Measurements from ENCODE around the gene NUCB1. TPM values are rescaled to one million over a fixed set of nuclear protein-coding genes. Genes with fewer than 3 reads are reported as not detected.

Gene NUCB1
- total and polyA plus RNA-seq, 7 donors, result 49.9 to 143 (median 97.1) TPM

GRCh38 chr19:48856921-48857320, 43.2 kb upstream of the NUCB1 start:
- DNase-seq (no peak), ATAC-seq (no peak)
- intact Hi-C loops (cut with DNase I), result no loop called here
- TF ChIP-seq CTCF (IDR thresholded peaks at IDR 0.05), result no peak
- Histone ChIP-seq H3K4me1 (no peaks in the 10 kb centered on the region), H3K4me3 (no peak overlapping the region), H3K36me3 (ENCODE audit: insufficient read depth in 1 of 2, low read depth in 1 of 2) (peaks cover 0 to 10% of the 10 kb centered on the region in 2 donors), H3K27ac (no peak overlapping the region), H3K9me3 (no peaks in the 10 kb centered on the region), H3K27me3 (ENCODE audit: insufficient read depth in 3 of 3, low read length in 2 of 3) (no peaks in the 10 kb centered on the region)
- WGBS, 3 donors, result 96 to 97% (median 96%) methylated on average over 6 of the region's 6 CpGs

- ATAC-seq, result no peak
- no peak overlapping the region for H3K27ac ChIP-seq
- no peak overlapping the region for H3K4me3 ChIP-seq
Observed at GRCh38 chr19:48858984-48859710, 41.0 kb upstream of the NUCB1 start.

GRCh38 chr19:48859711-48860572, 40.2 kb upstream of the NUCB1 start:
- intact Hi-C loops (cut with DNase I), result no loop called here
- H3K27ac ChIP-seq, result no peak overlapping the region
- peaks cover 0 to 5% of the 10 kb centered on the region in 2 donors for H3K36me3 ChIP-seq (ENCODE audit: insufficient read depth in 1 of 2, low read depth in 1 of 2)
- H3K27me3 ChIP-seq (ENCODE audit: insufficient read depth in 3 of 3, low read length in 2 of 3), result no peaks in the 10 kb centered on the region
- no peak for ATAC-seq
- peaks cover 4% of the 10 kb centered on the region for H3K4me1 ChIP-seq
- no peak overlapping the region for H3K4me3 ChIP-seq
- no peak for DNase-seq
- H3K9me3 ChIP-seq, result no peaks in the 10 kb centered on the region
- TF ChIP-seq CTCF (IDR thresholded peaks at IDR 0.05), result no peak
- WGBS, 3 donors, result 86 to 90% (median 88%) methylated on average over 28 to 30 of the region's 30 CpGs

More at GRCh38 chr19:48858984-48859710, 41.0 kb upstream of the NUCB1 start:
- Histone ChIP-seq H3K9me3 (no peaks in the 10 kb centered on the region), H3K36me3 (ENCODE audit: insufficient read depth in 1 of 2, low read depth in 1 of 2) (peaks cover 0 to 5% of the 10 kb centered on the region in 2 donors), H3K4me1 (peaks cover 4% of the 10 kb centered on the region), H3K27me3 (ENCODE audit: insufficient read depth in 3 of 3, low read length in 2 of 3) (no peaks in the 10 kb centered on the region)
- no peak for TF ChIP-seq CTCF (IDR thresholded peaks at IDR 0.05)
- WGBS, 3 donors, result 64 to 67% (median 67%) methylated on average over 31 to 34 of the region's 34 CpGs
- intact Hi-C loops (cut with DNase I), result no loop called here
- peak in 1 of 2 donors; percentile 71 for DNase-seq

- intact Hi-C loops (cut with DNase I), result no loop called here
- Histone ChIP-seq H3K27me3 (ENCODE audit: insufficient read depth in 3 of 3, low read length in 2 of 3) (no peaks in the 10 kb centered on the region), H3K4me1 (peaks cover 4% of the 10 kb centered on the region), H3K4me3 (no peak overlapping the region), H3K36me3 (ENCODE audit: insufficient read depth in 1 of 2, low read depth in 1 of 2) (peaks cover 0 to 5% of the 10 kb centered on the region in 2 donors), H3K9me3 (no peaks in the 10 kb centered on the region), H3K27ac (no peak overlapping the region)
- DNase-seq, result no peak
- ATAC-seq, result no peak
- TF ChIP-seq CTCF (IDR thresholded peaks at IDR 0.05), result no peak
- 81 to 84% (median 82%) methylated on average over 18 of the region's 18 CpGs for WGBS, 3 donors
Observed at GRCh38 chr19:48861313-48861712, 38.8 kb upstream of the NUCB1 start.

Measured in psoas muscle (tissue), 8 donors.